Subcutaneous adipose tissue (tissue), 4 donors: ENCODE measurements around the gene ADRA2A. TPM values are rescaled to one million over a fixed set of nuclear protein-coding genes. Genes with fewer than 3 reads are reported as not detected.

ENCODE experiments used
- total RNA-seq, 4 donors: library from RNA; depleted of rRNA; stranded (reverse); fragments of >200 nt; gene quantifications; one replicate each; pipeline ENCODE4 v1.1.0, GENCODE V29; 2016
- TF ChIP-seq, protein P1 (sequence below): fragments of 450-650 bp; IDR thresholded peaks from one replicate; pipeline ENCODE4 v1.5.1; 2016; ENCODE audit warnings: low read depth, mild to moderate bottlenecking, control low read depth, antibody characterized with exemption, moderate library complexity

The ADRA2A gene
- total RNA-seq, 4 donors from 2014 or later: 10.3 to 61.3 (median 36.6) TPM

DNA sequence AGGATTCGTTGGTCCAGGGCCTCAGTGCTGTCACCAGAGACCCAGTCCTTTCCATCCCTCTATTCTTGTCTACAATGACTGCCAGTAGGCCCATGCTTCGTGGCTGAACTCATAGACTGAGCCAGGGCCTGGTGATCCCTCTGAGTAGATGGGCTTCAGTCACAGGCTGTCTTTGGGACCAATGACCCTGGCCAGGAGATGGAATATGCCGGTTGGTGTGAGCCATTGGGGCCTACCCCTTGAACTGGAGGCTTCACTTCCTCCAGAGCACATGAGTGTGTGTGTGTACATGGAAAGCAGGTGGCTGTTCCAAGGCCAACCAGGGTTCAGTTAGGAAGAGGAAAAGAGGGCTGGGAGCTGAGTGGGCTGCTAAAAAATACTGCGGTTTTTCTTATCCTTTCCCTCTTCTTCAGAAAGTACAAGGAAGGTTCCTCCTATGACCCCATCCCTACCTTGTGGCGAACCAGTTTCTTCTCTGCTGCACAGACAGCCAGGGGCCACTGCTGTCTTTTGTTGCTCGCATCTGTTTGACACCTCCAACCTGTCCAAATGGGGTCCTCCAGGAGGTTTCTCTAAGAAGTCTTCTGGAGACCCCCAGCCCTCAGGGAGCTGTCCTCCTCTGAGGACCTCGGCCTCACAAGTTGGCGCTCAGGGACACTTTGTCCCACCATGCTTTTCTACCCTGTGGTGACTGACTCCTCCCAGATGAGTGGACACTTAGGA lies 36.6 kb downstream of the ADRA2A start:
- TF ChIP-seq, protein P1, sequence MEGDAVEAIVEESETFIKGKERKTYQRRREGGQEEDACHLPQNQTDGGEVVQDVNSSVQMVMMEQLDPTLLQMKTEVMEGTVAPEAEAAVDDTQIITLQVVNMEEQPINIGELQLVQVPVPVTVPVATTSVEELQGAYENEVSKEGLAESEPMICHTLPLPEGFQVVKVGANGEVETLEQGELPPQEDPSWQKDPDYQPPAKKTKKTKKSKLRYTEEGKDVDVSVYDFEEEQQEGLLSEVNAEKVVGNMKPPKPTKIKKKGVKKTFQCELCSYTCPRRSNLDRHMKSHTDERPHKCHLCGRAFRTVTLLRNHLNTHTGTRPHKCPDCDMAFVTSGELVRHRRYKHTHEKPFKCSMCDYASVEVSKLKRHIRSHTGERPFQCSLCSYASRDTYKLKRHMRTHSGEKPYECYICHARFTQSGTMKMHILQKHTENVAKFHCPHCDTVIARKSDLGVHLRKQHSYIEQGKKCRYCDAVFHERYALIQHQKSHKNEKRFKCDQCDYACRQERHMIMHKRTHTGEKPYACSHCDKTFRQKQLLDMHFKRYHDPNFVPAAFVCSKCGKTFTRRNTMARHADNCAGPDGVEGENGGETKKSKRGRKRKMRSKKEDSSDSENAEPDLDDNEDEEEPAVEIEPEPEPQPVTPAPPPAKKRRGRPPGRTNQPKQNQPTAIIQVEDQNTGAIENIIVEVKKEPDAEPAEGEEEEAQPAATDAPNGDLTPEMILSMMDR: no peak

DNA sequence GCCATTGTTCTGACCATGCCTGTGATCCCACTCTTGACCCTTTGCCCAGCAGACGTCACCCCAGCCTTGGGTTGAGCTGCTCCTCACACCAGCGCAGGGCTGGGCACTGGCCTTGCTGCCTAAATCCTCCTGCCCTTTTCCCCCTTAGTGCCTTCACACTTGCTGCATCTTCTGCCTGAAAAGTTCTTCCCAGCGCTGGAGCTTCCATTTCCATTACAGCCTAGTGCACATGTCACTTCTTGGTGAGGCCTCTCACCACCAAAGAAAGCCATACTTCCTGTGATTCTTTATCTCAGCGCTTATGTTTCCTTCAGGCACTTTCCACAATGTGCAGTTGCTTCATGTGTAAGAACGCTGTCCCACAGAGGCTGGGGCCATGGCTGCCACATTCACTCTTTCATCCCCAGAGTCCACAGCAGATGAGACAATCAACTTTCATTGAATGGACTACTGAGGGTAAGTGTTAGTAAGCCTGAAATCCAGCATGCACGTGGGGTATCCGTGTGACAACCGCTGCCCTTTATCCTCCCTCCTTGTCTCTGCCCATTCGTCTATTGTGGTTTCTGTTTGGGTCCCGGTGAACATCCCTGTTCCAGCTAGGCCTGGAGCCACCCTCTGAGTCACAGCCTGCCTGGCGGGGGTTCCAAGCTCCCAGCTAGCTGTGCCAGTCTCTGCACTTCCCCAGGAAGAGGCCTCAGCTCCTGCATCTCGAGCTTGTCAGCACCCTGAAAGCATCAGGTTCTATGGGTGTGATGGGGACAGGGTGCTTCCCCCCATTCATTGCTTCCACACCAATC lies 37.3 kb downstream of the ADRA2A start:
- TF ChIP-seq, protein P1: no peak

DNA sequence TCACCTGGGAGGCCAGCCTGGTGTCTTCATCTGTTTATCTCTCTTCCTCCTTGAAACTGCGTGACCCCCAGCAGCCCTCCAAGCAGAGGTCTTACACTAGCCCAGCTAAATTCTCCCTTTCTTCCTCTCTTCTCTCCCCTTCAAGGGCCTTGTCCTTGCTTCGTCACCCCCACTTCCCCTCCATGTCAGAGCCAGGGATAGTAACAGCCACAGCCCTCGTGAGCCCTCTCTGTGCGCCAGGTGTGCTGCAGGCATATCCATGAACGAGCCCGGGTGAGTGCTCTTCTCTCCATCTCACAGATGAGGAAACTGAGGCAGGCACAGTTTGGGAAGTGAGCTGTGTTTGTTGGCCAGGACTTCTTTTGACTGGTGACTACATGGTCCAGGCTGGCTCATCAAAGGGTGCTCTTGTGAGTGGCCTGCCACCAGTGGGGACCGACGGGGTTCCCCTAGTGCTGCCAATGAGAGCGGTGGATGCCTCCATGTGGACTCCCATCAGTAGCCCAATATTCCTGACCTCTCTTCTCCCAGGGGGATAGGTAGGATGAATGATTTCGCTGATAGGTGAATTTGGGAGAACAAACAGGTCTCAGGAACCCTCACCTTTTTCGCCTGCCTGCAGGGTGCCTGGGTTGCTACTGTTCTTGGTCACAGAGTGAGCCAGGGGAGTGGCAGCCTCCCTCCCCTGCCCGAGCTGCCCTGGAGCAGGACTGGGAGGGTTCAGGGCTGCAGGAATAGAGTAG lies 38.1 kb downstream of the ADRA2A start:
- TF ChIP-seq, protein P1: no peak

DNA sequence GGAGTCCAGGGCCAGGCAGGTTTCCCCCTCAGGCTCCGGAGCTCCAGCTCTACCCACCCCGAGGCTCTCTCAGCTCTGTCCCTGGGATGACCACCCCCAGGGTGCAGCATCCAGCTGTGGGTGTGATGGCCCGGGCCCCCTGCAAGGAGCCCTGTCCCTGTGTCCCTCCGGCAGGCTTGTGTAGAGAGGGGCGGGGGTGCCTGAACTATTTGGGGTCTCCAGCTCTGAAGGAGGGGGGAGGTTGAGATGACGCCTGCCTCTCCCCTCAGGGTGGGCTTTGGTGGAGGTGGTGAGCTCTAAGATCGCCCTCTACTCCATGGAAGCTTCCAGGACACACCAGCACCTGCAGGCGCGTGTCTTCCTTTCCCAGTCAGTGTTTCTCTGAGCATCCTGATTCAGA lies 39.4 kb downstream of the ADRA2A start:
- TF ChIP-seq, protein P1: no peak

DNA sequence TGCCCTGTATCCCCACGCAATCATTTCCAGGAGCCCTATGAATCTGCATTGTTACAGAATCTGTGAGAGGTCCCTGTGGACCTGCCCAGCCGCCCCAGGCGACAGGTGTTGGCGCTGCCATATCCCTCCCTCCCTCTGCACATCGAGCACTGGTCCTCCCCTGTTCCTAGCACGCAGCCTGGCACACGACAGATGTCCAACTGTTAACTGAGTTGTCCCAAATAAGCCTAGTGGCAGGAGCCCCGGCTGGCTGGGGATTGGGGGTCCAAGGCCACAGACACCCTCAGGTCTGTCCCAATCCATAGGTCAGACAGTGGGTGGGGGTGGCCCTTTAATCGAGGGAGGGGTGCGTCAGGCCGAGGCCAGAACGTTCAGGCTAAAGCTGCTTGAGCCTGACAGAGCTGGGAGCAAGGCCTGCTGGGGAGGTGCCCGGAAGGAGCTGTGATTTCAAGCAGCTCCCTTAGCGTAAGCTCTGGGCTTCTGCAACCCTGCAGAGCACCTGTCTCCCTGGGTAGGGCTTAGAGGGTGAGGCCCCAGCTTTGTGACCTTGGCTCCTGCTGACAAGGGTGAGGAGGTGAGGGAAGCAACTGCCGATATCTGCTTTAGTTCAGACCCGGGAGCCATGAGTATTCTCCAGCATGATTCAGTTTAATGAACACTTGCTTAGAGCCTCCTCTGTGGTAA lies 40.1 kb downstream of the ADRA2A start:
- TF ChIP-seq, protein P1: no peak

DNA sequence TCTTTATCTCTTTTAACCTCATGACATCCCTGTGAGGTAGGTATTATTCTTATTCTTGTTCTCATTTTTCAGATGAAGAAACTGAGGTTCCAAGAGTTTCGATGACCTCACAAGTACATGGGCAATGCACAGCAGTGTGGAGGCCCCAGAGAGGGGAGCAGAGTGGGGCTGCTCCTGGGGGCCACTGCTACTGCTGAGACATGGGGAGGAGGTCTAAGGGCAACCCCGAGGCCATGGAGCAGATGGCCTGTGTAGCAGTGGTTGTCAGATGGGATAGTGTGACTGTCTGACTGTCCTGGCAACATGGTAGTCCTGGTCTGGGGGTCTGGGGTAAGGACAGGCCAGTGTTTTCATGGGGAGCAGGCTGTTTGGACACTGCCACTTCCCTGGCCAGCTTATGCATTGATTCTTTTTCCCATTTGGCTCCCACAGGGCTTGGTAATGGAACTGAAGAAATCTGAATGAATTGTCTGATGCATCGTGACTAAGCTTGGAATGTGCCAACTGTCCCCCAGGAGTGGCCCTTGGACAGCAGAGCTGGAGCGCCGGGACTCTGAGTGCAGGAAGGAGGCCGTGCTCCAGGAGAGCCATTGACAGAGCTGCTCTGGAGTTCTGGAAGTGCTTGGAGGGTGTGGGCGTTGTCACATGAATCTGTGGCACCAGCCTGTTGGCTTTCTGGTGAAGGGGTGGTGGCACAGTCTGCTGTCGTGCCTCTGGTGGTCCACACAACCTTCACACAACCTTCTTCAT lies 40.9 kb downstream of the ADRA2A start:
- TF ChIP-seq, protein P1: no peak
